Measurements from ENCODE around the gene CDH4. TPM values are rescaled to one million over a fixed set of nuclear protein-coding genes. Genes with fewer than 3 reads are reported as not detected.

CDH4 gene
- total RNA-seq, 2 experiments from 2014 or later: not detected

GRCh38 chr20:61355585-61355984 is 103.5 kb downstream of the CDH4 start:
- POLR2A ChIA-PET: no interaction called here

GRCh38 chr20:61356196-61356595 is 104.1 kb downstream of the CDH4 start:
- no peak for TF ChIP-seq CTCF (conservative IDR thresholded peaks at IDR 0.05; ENCODE audit: low read length)
- TF ChIP-seq EZH2phosphoT487 (IDR thresholded peaks at IDR 0.05; ENCODE audit: borderline replicate concordance, low read depth, low read length): no peak
- no peak overlapping the region for H3K4me2 ChIP-seq (ENCODE audit: low read length)
- DNase-seq (ENCODE audit: low spot score): no peak
- no peaks in the 10 kb centered on the region for H3K9me2 ChIP-seq (ENCODE audit: insufficient read depth, low read length)
- H3K4me1 ChIP-seq (ENCODE audit: insufficient read depth, low read length, poor library complexity, severe bottlenecking): no peaks in the 10 kb centered on the region
- ChIA-PET POLR2A (no interaction called here), CTCF (ENCODE audit: unreplicated experiment) (no interaction called here)
- no peaks in the 10 kb centered on the region for H3K9me3 ChIP-seq (ENCODE audit: low read length)
- no peak overlapping the region for H3K4me3 ChIP-seq (ENCODE audit: low read depth, low read length, poor library complexity, severe bottlenecking)
- intact Hi-C loops (cut with micrococcal nuclease; ENCODE audit: unreplicated experiment): no loop called here
- no peak overlapping the region for H3K27ac ChIP-seq (ENCODE audit: low read depth, low read length, poor library complexity, severe bottlenecking)
- no peaks in the 10 kb centered on the region for H3K36me3 ChIP-seq (ENCODE audit: insufficient read depth, low read length)
- no TSS peak for BruUV-seq (replicated peaks)
- no peaks in the 10 kb centered on the region for H3K79me2 ChIP-seq (ENCODE audit: insufficient read depth, low read depth, low read length)
- H4K20me1 ChIP-seq (ENCODE audit: insufficient read depth, low read length): no peaks in the 10 kb centered on the region
- no peak overlapping the region for H2AFZ ChIP-seq (ENCODE audit: low read length)

More at GRCh38 chr20:61355585-61355984, 103.5 kb downstream of the CDH4 start:
- H4K20me1 ChIP-seq (ENCODE audit: insufficient read depth, low read length): no peaks in the 10 kb centered on the region
- no peaks in the 10 kb centered on the region for H3K4me1 ChIP-seq (ENCODE audit: insufficient read depth, low read length, poor library complexity, severe bottlenecking)
- H3K36me3 ChIP-seq (ENCODE audit: insufficient read depth, low read length): no peaks in the 10 kb centered on the region
- H3K79me2 ChIP-seq (ENCODE audit: insufficient read depth, low read depth, low read length): no peaks in the 10 kb centered on the region
- intact Hi-C loops (cut with micrococcal nuclease; ENCODE audit: unreplicated experiment): no loop called here
- TF ChIP-seq EZH2phosphoT487 (IDR thresholded peaks at IDR 0.05; ENCODE audit: borderline replicate concordance, low read depth, low read length) (no peak), CTCF (conservative IDR thresholded peaks at IDR 0.05; ENCODE audit: low read length) (no peak)
- H3K4me2 ChIP-seq (ENCODE audit: low read length): no peak overlapping the region
- H3K9me2 ChIP-seq (ENCODE audit: insufficient read depth, low read length): no peaks in the 10 kb centered on the region
- H3K9me3 ChIP-seq (ENCODE audit: low read length): no peaks in the 10 kb centered on the region
- H2AFZ ChIP-seq (ENCODE audit: low read length): no peak overlapping the region
- H3K27ac ChIP-seq (ENCODE audit: low read depth, low read length, poor library complexity, severe bottlenecking): no peak overlapping the region
- CTCF ChIA-PET (ENCODE audit: unreplicated experiment): no interaction called here
- no peak for DNase-seq (ENCODE audit: low spot score)
- no TSS peak for BruUV-seq (replicated peaks)
- H3K4me3 ChIP-seq (ENCODE audit: low read depth, low read length, poor library complexity, severe bottlenecking): no peak overlapping the region

- TF ChIP-seq EZH2phosphoT487 (IDR thresholded peaks at IDR 0.05; ENCODE audit: borderline replicate concordance, low read depth, low read length) (no peak), CTCF (conservative IDR thresholded peaks at IDR 0.05; ENCODE audit: low read length) (no peak)
- POLR2A ChIA-PET: no interaction called here
- BruUV-seq (replicated peaks): no TSS peak
These were observed 105.1 kb downstream of the CDH4 start for GRCh38 chr20:61357119-61357518.

More at GRCh38 chr20:61357119-61357518, 105.1 kb downstream of the CDH4 start:
- Histone ChIP-seq H3K79me2 (ENCODE audit: insufficient read depth, low read depth, low read length) (no peaks in the 10 kb centered on the region), H3K4me2 (ENCODE audit: low read length) (no peak overlapping the region), H3K4me1 (ENCODE audit: insufficient read depth, low read length, poor library complexity, severe bottlenecking) (no peaks in the 10 kb centered on the region), H3K9me3 (ENCODE audit: low read length) (no peaks in the 10 kb centered on the region), H3K36me3 (ENCODE audit: insufficient read depth, low read length) (no peaks in the 10 kb centered on the region), H3K4me3 (ENCODE audit: low read depth, low read length, poor library complexity, severe bottlenecking) (no peak overlapping the region), H2AFZ (ENCODE audit: low read length) (no peak overlapping the region), H3K9me2 (ENCODE audit: insufficient read depth, low read length) (no peaks in the 10 kb centered on the region), H4K20me1 (ENCODE audit: insufficient read depth, low read length) (no peaks in the 10 kb centered on the region), H3K27ac (ENCODE audit: low read depth, low read length, poor library complexity, severe bottlenecking) (no peak overlapping the region)
- DNase-seq (ENCODE audit: low spot score): no peak
- intact Hi-C loops (cut with micrococcal nuclease; ENCODE audit: unreplicated experiment): no loop called here
- CTCF ChIA-PET (ENCODE audit: unreplicated experiment): no interaction called here

Measured in OCI-LY7 (cell line).